HepG2 (cell line): ENCODE measurements around the gene SSR2. TPM values are rescaled to one million over a fixed set of nuclear protein-coding genes. Genes with fewer than 3 reads are reported as not detected.

Experiments
- ATAC-seq: fragments of 200-7000 bp; cut with Tn5 transposase; 3 replicates; pipeline ENCODE4 v1.9.1; 2020; ENCODE audit warnings: mild to moderate bottlenecking, moderate library complexity
- BruUV-seq: library from RNA; stranded (reverse); fragments of 400-500 nt; replicated peaks from 2 replicates; lab custom pipeline; 2021; lab: Mats Ljungman, UMichigan
- CTCF ChIA-PET: fragments of 300-600 bp; formaldehyde crosslinking; extraction: SDS; loops from one replicate; lab custom pipeline; 2021; ENCODE audit warnings: low total read pairs, inconsistent platforms, low intra/inter-chr PET ratio; lab: Yijun Ruan, JAX
- POLR2A ChIA-PET: fragments of 350-600 bp; sonication (Branson Sonifier 250); formaldehyde crosslinking; loops from one replicate; lab custom pipeline; 2020; ENCODE audit warnings: antibody characterized with exemption, inconsistent platforms; lab: Yijun Ruan, JAX
- DNase-seq: peaks from one replicate; pipeline ENCODE4 v3.0.0-alpha.2; 2015; ENCODE audit warnings: low spot score
- FAIRE-seq: peaks from 3 replicates; lab custom pipeline; 2011; peaks lifted over from hg19 to GRCh38; lab: Jason Lieb, UNC
- H2AFZ ChIP-seq: one replicate; pipeline ENCODE4 v1.6.1; 2011; ENCODE audit warnings: low read length, inconsistent platforms
- H3K27ac ChIP-seq: fragments of 300-600 bp; 3 replicates; pipeline ENCODE4 v1.8.0; 2011; ENCODE audit warnings: mixed run types, mild to moderate bottlenecking, mixed read lengths, low read length, inconsistent platforms; ENCODE audit not compliant: insufficient read depth; ENCODE audit errors: extremely low read length
- H3K27me3 ChIP-seq, 2 experiments: fragments of 200-600 bp in 1 of 2; 2 replicates in 1 of 2; 3 replicates in 1 of 2; pipeline versions ENCODE4 v1.6.0 to v1.8.0; 2011; ENCODE audit warnings: low read length in 2 of 2, mild to moderate bottlenecking in 2 of 2, moderate library complexity in 2 of 2, inconsistent platforms in 1 of 2; ENCODE audit not compliant: insufficient read depth in 2 of 2, control insufficient read depth in 1 of 2
- H3K36me3 ChIP-seq, 2 experiments: fragments of 200-600 bp in 1 of 2; replicated peaks in 1 of 2; 2 replicates in 1 of 2; 3 replicates in 1 of 2; pipeline versions ENCODE4 v1.5.1 to v1.8.0; 2011; ENCODE audit warnings: low read length in 2 of 2, inconsistent platforms in 1 of 2; ENCODE audit not compliant: insufficient read depth in 2 of 2, control insufficient read depth in 1 of 2
- H3K4me1 ChIP-seq: 2 replicates; pipeline ENCODE4 v1.5.1; 2012; ENCODE audit warnings: low read length, inconsistent platforms; ENCODE audit not compliant: insufficient read depth
- H3K4me2 ChIP-seq: 2 replicates; pipeline ENCODE4 v1.6.0; 2011; ENCODE audit warnings: low read depth, low read length, inconsistent platforms
- H3K4me3 ChIP-seq, 3 experiments: fragments of 200-600 bp in 1 of 3; sonication (generic), shearing (Covaris generic) in 1 of 3; replicated peaks in 1 of 3; 2 replicates each; pipeline ENCODE4 v1.5.1; 2011 to 2016; ENCODE audit warnings: low read length in 3 of 3, inconsistent platforms in 2 of 3, low read depth in 2 of 3, mild to moderate bottlenecking in 2 of 3, control low read depth in 1 of 3, mixed read lengths in 1 of 3; ENCODE audit not compliant: insufficient read depth in 1 of 3
- H3K79me2 ChIP-seq: one replicate; pipeline ENCODE4 v1.6.1; 2011; ENCODE audit warnings: low read length, inconsistent platforms; ENCODE audit not compliant: insufficient read depth
- H3K9ac ChIP-seq: 2 replicates; pipeline ENCODE4 v1.6.0; 2011; ENCODE audit warnings: mild to moderate bottlenecking, low read depth, low read length, inconsistent platforms; ENCODE audit not compliant: insufficient read depth
- H3K9me3 ChIP-seq: 2 replicates; pipeline ENCODE4 v1.5.1; 2012; ENCODE audit warnings: mild to moderate bottlenecking, low read length
- H4K20me1 ChIP-seq: 2 replicates; pipeline ENCODE4 v1.6.0; 2011; ENCODE audit warnings: inconsistent platforms, mild to moderate bottlenecking, low read length, moderate library complexity; ENCODE audit not compliant: insufficient read depth
- AFF4 ChIP-seq: sonication (generic); formaldehyde crosslinking; IDR thresholded peaks from 2 replicates; pipeline ENCODE4 v1.4.0; 2020; ENCODE audit warnings: missing genetic modification reagents
- ATF4 ChIP-seq, 2 experiments: fragments of 450-650 bp in 1 of 2; sonication (generic) in 1 of 2; formaldehyde crosslinking; IDR thresholded peaks; 2 replicates each; pipeline versions ENCODE4 v1.5.0 to v1.8.0; 2020 to 2022; ENCODE audit warnings: mild to moderate bottlenecking in 1 of 2, missing genetic modification reagents in 1 of 2
- CEBPG ChIP-seq: IDR thresholded peaks from 2 replicates; pipeline ENCODE4 v1.6.1; 2016
- HNRNPL ChIP-seq: fragments of 200-400 bp; formaldehyde crosslinking; IDR thresholded peaks from 2 replicates; pipeline ENCODE4 v1.6.1; 2017; ENCODE audit warnings: mild to moderate bottlenecking, low read depth, low read length
- MAF1 ChIP-seq: sonication (generic); formaldehyde crosslinking; IDR thresholded peaks from 2 replicates; pipeline ENCODE4 v1.5.0; 2020; ENCODE audit warnings: missing genetic modification reagents, borderline replicate concordance
- MAFK ChIP-seq, 2 experiments: IDR thresholded peaks in 1 of 2; conservative IDR thresholded peaks in 1 of 2; 2 replicates each; pipeline ENCODE4 v1.6.1; 2011; ENCODE audit warnings: improper control_type of control experiment in 2 of 2, low read length in 2 of 2
- SIN3B ChIP-seq: fragments of 150-350 bp; IDR thresholded peaks from 2 replicates; pipeline ENCODE4 v1.6.1; 2014; ENCODE audit warnings: low read length
- SIX1 ChIP-seq: sonication (generic); formaldehyde crosslinking; IDR thresholded peaks from 2 replicates; pipeline ENCODE4 v1.4.0; 2020; ENCODE audit warnings: missing genetic modification reagents, borderline replicate concordance
- TEF ChIP-seq: sonication (generic); formaldehyde crosslinking; IDR thresholded peaks from 2 replicates; pipeline ENCODE4 v1.5.0; 2020; ENCODE audit warnings: missing genetic modification reagents
- ZBTB1 ChIP-seq: sonication (generic); formaldehyde crosslinking; IDR thresholded peaks from 2 replicates; pipeline ENCODE4 v1.4.0; 2020; ENCODE audit warnings: missing genetic modification reagents, borderline replicate concordance
- ZBTB3 ChIP-seq: sonication (generic); formaldehyde crosslinking; IDR thresholded peaks from 2 replicates; pipeline ENCODE4 v1.4.0; 2020; ENCODE audit warnings: low read depth, mild to moderate bottlenecking, moderate library complexity, missing genetic modification reagents, borderline replicate concordance
- ZEB1 ChIP-seq: IDR thresholded peaks from 2 replicates; pipeline ENCODE4 v1.6.1; 2012; ENCODE audit warnings: mild to moderate bottlenecking, low read depth, inconsistent platforms; ENCODE audit not compliant: insufficient replicate concordance
- ZFY ChIP-seq: sonication (generic); formaldehyde crosslinking; IDR thresholded peaks from 2 replicates; pipeline ENCODE4 v1.4.0; 2020; ENCODE audit warnings: missing genetic modification reagents
- ZNF101 ChIP-seq: sonication (generic); formaldehyde crosslinking; IDR thresholded peaks from 2 replicates; pipeline ENCODE4 v1.4.0; 2020; ENCODE audit warnings: mild to moderate bottlenecking, low read depth, missing genetic modification reagents, borderline replicate concordance
- ZNF850 ChIP-seq: sonication (generic); formaldehyde crosslinking; conservative IDR thresholded peaks from 2 replicates; pipeline ENCODE4 v1.9.0; 2021; ENCODE audit warnings: mild to moderate bottlenecking, missing genetic modification reagents
- WGBS: methylation state at CpG from one replicate; pipeline ENCODE4 v1.1.6; 2017; ENCODE audit warnings: low lambda C conversion rate; 5-methylcytosine and 5-hydroxymethylcytosine counted together
- in situ Hi-C: cut with HindIII; loops from 2 replicates; pipeline ENCODE4 v1.10.0; 2017; ENCODE audit warnings: low pct_unique_long_range_greater_than_20kb; ENCODE audit not compliant: extremely low pct_ligation_motif_present
- intact Hi-C: fragments of 100-400 bp; cut with micrococcal nuclease; formaldehyde crosslinking; loops from one replicate; pipeline ENCODE4 v1.10.0; 2022; ENCODE audit not compliant: unreplicated experiment
- polyA plus RNA-seq, 8 experiments: library from polyadenylated mRNA; depleted of rRNA in 3 of 8; stranded (reverse) in 7 of 8; unstranded in 1 of 8; fragments of >200 nt; fragmentation: Illumina TruSeq in 4 of 8; extraction: Trizol in 4 of 8; gene quantifications; 2 replicates each; pipeline versions ENCODE4 v1.2.1 to v1.2.3, GENCODE V29; 2011 to 2016; ENCODE audit warnings: low read depth in 4 of 8, missing spikeins in 1 of 8, mixed read lengths in 1 of 8; ENCODE audit not compliant: insufficient read depth in 1 of 8
- total RNA-seq, 5 experiments: library from RNA; depleted of rRNA; stranded (reverse); fragments of >200 nt; fragmentation: Illumina TruSeq; extraction: Trizol; gene quantifications; 2 replicates each; pipeline ENCODE4 v1.2.3, GENCODE V29; 2016; ENCODE audit warnings: low read depth in 1 of 5

The SSR2 gene
- total and polyA plus RNA-seq, 2 of the 13 experiments (the other 11 are each of a cell fraction or from before 2014, with no cell fraction given), result 284 to 461 TPM

- no peak for TF ChIP-seq SIX1
- 0 out of 2 replicates have a peak, but pooled peaks have one; percentile 45 for TF ChIP-seq HNRNPL
- no peak for TF ChIP-seq TEF (CRISPR knock-in tag)
- TF ChIP-seq ATF4 (CRISPR knock-in tag; IDR thresholded peaks at IDR 0.05), result peak in 1 of 2 experiments; percentile 65; a peak in 2 of 4 replicates
- no peak for TF ChIP-seq MAFK (conservative IDR thresholded peaks at IDR 0.05 in 1 of 2, IDR thresholded peaks at IDR 0.05 in 1 of 2; ENCODE audit: low read length in 2 of 2)
- no peak for TF ChIP-seq ZEB1
- peak; percentile 35; the same call in 1 of the 2 replicates for TF ChIP-seq CEBPG
- TF ChIP-seq, all 625 proteins: peak for 6
Observed at GRCh38 chr1:156069490-156070455, 49.0 kb upstream of the SSR2 start (continued).

GRCh38 chr1:156067262-156067661 is 46.5 kb upstream of the SSR2 start:
- DNase-seq (no peak), ATAC-seq (no peak), FAIRE-seq (no peak)
- WGBS, result 6% methylated on average over 2 of the region's 2 CpGs
- no peaks in the 10 kb centered on the region for H3K79me2 ChIP-seq
- no peaks in the 10 kb centered on the region for H3K36me3 ChIP-seq
- no peaks in the 10 kb centered on the region for H3K27me3 ChIP-seq
- intact Hi-C loops, result loop anchor here (2.0 to 10.0 kb wide), 2 partner anchors 46 to 62 kb away; partner anchors contain the start of gene SSR2
- TF ChIP-seq ZFY (CRISPR knock-in tag) (no peak), AFF4 (CRISPR knock-in tag) (no peak), SIN3B (no peak), ZNF101 (CRISPR knock-in tag) (no peak), ZBTB3 (CRISPR knock-in tag) (no peak), MAF1 (CRISPR knock-in tag) (no peak), ZBTB1 (no peak), ZNF850 (no peak)
- H3K9me3 ChIP-seq, result no peaks in the 10 kb centered on the region
- POLR2A ChIA-PET, result interaction anchor here (0.8 to 2.4 kb wide), 2 partner anchors 127 to 129 kb away, joined by 3 to 9 read pairs; no protein-coding TSS in a partner anchor
- no peak overlapping the region for H3K4me2 ChIP-seq
- no peak overlapping the region for H2AFZ ChIP-seq
- peaks cover 47% of the 10 kb centered on the region for H3K4me1 ChIP-seq
- in situ Hi-C loops, result loop anchor here (10.0 kb wide), 1 partner anchor 122 kb away; the partner anchor contains the start of gene RXFP4
- no TSS peak for BruUV-seq
- CTCF ChIA-PET, result interaction anchor here (0.8 to 1.6 kb wide), 2 partner anchors 38 to 41 kb away, joined by 3 to 11 read pairs; no protein-coding TSS in a partner anchor
- no peak overlapping the region for H3K9ac ChIP-seq
- no peak overlapping the region for H3K4me3 ChIP-seq
- H3K27ac ChIP-seq, result no peak overlapping the region
- no peaks in the 10 kb centered on the region for H4K20me1 ChIP-seq
